NB4 (cell line): ENCODE measurements around the gene TIGD7.

Source experiments
- POLR2A ChIP-seq: IDR thresholded peaks from 2 replicates; pipeline ENCODE4 v1.6.1; 2011; ENCODE audit warnings: mild to moderate bottlenecking; ENCODE audit not compliant: insufficient read length; ENCODE audit errors: extremely low read depth
- TF ChIP-seq, protein P1 (sequence below): IDR thresholded peaks from one replicate; pipeline ENCODE4 v1.5.1; 2012; ENCODE audit warnings: low read depth, low read length

DNA sequence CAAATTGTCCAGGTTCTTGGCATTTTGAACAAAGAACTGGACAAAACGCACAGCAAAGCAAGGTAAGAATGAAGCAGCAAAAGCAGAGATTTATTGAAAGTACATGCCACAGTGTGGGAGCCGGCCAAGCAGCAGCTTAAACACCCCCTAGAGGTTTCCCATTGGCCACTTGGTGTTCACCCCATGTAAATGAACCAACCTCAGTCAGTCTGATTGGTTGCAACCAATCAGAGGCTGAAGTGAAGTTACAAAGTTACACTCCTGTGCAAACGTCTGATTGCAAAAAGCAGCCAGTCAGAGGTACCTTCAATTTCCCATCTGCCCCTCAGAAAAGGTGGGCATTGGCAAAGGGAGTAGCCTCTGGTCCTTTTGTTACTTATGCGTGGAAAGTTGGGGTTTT is 30.7 kb downstream of the TIGD7 start:
- TF ChIP-seq, protein P1, sequence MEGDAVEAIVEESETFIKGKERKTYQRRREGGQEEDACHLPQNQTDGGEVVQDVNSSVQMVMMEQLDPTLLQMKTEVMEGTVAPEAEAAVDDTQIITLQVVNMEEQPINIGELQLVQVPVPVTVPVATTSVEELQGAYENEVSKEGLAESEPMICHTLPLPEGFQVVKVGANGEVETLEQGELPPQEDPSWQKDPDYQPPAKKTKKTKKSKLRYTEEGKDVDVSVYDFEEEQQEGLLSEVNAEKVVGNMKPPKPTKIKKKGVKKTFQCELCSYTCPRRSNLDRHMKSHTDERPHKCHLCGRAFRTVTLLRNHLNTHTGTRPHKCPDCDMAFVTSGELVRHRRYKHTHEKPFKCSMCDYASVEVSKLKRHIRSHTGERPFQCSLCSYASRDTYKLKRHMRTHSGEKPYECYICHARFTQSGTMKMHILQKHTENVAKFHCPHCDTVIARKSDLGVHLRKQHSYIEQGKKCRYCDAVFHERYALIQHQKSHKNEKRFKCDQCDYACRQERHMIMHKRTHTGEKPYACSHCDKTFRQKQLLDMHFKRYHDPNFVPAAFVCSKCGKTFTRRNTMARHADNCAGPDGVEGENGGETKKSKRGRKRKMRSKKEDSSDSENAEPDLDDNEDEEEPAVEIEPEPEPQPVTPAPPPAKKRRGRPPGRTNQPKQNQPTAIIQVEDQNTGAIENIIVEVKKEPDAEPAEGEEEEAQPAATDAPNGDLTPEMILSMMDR, result no peak
- TF ChIP-seq POLR2A, result no peak
